Skin of body (tissue), 2 donors: ENCODE results near the gene ZXDA. TPM values are rescaled to one million over a fixed set of nuclear protein-coding genes. Genes with fewer than 3 reads are reported as not detected.
A peak's percentile ranks its signal among the peaks of the same experiment; 100 is the strongest.
"Not testable (repeated sequence)": the region's sequence is repeated elsewhere in the genome, so short reads cannot be mapped to it uniquely, and the experiment has no call there.

Experiments used
- DNase-seq: peaks from one replicate; lab custom pipeline; 2025; lab: John Stamatoyannopoulos, UW
- total RNA-seq: library from RNA; depleted of rRNA; stranded (reverse); fragments of >200 nt; gene quantifications from one replicate; pipeline ENCODE4 v1.2.3, GENCODE V29; 2014

ZXDA gene, protein sequence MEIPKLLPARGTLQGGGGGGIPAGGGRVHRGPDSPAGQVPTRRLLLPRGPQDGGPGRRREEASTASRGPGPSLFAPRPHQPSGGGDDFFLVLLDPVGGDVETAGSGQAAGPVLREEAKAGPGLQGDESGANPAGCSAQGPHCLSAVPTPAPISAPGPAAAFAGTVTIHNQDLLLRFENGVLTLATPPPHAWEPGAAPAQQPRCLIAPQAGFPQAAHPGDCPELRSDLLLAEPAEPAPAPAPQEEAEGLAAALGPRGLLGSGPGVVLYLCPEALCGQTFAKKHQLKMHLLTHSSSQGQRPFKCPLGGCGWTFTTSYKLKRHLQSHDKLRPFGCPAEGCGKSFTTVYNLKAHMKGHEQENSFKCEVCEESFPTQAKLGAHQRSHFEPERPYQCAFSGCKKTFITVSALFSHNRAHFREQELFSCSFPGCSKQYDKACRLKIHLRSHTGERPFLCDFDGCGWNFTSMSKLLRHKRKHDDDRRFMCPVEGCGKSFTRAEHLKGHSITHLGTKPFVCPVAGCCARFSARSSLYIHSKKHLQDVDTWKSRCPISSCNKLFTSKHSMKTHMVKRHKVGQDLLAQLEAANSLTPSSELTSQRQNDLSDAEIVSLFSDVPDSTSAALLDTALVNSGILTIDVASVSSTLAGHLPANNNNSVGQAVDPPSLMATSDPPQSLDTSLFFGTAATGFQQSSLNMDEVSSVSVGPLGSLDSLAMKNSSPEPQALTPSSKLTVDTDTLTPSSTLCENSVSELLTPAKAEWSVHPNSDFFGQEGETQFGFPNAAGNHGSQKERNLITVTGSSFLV
- 6.7 TPM for total RNA-seq

DNA sequence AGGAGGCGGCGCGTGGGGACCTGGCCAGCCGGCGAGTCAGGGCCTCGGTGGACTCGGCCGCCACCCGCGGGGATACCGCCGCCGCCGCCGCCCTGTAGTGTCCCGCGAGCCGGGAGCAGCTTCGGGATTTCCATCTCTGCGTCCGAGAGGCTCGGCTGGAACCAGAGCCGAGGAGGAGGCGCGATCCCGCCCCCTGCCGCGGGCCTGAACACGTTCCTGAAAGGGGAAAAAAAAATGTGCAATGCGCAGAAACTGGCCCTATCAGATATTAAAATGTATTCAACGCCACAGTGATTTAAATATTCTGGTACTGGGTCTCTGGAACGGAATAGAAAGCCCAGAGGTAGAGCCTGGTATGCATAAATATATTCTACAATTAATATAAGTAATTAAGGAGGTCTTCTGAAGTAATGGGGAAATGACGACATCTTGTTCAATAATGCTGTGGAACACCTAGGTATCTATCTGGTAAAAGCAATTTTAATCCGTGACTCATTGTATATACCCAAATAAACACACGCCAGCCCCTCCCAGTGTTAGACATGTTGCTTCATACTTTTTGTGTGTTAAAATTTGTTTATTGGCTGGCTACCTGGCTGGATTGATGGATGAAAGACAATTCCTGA lies at the start of gene ZXDA:
Gene ZXDA, minus strand, starts transcription at position 172 of the 626 bp plus-strand sequence. Its CDS starts 38 bp downstream, at position 134.
- not testable (repeated sequence) for DNase-seq

DNA sequence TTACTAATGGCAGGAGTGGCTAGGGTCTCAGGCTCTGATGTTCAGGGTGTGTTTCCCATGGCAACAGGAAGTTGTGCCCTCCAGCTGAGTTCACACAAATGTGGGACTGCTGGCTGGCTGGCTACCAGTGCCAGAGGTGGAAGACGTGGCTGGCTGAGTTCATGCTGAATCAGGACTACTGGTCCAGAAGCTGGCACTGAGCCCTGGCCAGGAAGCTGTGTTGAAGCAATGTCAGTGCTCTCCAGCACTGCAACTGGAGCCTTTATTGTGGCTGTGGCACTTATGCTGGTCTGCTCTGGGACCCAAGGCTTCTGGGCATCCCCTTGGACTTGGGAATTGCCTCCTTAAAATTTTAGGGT lies 42.0 kb upstream of the ZXDA start:
- DNase-seq = no peak

DNA sequence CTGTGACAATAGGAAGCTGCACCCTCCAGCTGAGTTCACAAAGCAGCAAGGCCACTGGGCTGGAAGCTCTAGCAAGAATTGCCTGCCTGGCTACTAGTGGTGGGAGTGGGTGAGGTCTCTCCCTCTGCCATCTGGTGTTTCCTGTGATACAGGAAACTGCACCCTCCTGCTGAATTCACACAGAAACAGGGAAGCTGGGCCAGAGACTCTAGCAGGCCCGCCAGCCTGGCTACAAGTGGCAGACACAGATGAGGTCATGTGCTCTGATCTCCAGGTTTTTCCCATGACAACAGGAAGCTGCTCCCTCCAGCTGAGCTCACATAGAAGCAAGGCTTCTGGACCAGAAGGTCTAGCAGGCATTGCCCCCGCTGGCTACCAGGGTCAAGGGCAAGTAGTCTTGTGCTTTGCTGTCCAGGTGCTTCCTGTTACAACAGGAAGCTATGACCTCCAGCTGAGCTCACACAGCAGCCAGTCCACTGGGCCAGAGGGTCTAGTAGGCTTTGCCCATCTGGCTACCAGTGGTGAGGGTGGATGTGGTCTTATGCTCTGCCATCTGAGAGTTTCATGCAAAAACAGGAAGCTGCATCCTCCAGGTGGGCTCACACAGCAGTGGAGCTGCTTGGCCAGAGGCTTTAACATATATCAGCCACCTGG lies 41.5 kb upstream of the ZXDA start:
- no peak for DNase-seq

DNA sequence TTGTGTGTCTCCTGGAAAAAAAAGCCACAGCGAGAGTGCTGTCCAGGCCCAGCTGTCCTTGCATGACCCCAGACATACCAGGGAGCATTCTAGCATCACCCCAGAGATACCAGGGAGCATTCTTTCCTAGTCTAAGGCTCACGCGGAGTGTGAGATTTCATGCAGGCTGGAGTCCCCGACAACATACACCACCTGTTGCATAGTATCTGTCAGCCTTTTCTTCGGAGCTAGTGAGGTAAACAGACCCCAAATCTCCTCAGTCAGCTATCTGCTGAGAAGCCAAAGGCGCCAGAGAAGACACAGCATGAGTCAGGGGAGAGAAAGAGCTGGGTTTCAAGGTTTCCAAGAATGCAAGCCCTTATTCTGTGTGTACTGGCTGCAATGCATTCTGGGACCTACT lies 23.1 kb upstream of the ZXDA start:
- DNase-seq = no peak

DNA sequence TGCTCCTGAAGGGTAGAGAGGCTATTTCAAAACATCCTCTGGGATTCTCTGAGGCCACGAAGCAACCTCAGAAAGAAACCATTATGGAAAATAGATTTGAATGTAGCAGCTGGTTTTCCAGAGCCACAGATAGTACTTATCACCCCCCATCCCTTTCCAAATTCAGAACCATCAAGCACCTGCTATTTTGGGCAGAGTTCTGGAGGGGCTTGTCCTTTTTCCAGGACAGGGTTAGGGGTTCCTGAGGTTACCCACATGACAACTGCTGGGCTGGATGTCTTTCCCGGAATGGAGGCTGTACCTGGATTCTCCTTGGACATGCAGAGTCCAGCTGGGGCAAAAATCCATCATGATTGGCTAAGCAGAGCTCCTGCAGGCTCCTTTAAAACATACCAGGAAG lies 22.0 kb upstream of the ZXDA start:
- no peak for DNase-seq

DNA sequence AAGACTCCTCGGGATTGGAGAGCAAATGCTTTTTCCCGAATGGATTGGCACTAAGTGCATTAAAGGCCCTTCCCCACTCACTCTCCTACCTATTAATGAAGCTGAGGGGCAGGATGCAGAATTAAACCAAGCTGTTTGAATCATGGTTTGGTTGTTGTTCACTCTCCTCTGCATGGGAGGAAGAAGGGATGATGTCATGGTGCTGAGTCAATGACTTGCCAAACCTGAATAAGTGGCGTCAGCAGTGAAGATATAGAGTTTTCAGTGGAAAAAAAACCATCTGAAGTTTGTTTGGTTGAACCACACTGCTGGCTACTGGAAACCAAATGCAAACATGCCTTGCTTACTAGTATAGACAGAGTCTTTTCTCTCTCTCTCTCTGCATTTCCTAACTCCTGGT lies 19.8 kb upstream of the ZXDA start:
- no peak for DNase-seq

DNA sequence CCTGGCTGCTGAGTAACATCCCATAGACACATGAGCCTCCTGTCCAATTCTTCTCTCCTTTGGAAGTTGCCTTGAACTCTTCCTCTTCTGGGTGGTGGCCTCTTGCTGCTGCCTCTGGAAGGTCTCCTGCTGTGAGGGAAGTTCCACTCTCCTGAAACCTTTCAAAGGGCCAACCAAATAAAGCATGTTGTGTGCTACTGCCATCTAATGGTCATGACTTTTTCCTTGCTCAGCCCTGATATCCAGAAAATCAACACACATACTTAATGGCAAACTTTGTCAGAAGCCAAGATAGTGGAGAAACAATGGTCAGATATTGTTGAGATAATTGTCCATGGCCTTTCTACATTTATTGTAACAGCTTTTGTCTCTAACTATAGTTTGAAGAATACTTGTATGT lies 19.1 kb upstream of the ZXDA start:
- DNase-seq = peak; percentile 2

DNA sequence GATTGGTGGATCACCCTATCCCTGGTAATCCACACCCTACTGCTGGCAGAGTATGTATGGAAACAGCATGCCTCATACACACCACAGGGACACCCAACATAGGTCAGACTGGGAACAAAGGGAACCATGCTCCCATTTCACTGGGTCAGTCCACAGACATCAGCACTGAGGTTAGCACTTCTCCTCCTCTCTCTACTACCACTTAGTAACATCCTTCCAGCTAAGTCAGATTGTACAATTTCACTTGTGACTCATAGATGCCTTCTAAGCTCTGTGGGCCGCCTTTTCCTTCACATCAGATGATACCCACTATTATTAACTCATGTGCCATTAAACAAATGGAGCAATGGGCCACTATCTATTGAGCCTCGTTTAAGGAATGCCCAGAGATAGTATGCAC lies 15.5 kb upstream of the ZXDA start:
- DNase-seq = no peak

DNA sequence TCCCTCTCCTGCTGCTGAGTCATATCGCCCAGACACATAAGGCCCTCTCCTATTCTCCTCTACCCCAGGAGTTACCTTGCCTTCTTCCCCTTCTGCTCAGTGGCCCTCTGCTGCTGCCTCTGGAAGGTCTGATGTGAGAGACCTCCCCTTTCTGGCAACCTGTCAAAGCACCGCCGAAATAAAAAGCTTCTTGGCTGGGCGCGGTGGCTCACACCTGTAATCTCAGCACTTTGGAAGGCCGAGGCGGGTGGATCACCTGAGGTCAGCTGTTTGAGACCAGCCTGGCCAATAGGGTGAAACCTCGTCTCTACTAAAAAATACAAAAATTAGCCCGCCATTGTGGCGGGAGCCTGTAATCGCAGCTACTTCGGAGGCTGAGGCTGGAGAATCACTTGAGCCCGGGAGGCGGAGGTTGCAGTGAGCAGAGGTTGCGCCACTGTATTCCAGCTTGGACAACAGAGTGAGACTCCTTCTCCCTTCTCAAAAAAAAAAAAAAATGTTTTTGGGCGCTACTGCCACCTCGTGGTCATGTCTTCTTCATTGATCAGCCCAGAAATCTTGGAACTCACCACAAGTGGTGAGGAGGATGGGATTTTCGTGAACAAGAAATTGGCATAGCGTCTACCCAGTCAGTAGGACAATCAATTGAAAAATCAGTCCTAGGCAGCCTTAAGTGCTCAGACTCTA lies 8.6 kb upstream of the ZXDA start:
- DNase-seq = no peak

DNA sequence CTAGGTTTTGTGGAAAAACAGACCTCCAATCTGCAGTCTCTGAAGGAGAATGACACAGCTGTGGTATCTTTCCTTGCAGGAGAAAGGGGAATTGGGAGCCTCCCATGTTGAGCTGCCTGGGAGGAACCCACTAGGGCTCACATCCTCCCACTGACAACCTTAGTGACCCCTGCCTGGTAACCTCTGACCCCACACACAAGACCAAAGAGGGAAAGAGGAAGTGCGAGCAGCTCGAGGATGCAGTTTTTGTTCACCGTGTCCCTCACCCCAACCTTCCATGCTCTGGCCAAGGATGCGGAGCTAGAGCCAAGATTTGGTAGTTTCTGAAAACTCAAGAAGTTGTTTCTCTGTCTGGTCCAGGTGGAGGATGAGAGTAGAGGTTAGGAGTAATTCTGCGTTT lies 5.4 kb upstream of the ZXDA start:
- no peak for DNase-seq

DNA sequence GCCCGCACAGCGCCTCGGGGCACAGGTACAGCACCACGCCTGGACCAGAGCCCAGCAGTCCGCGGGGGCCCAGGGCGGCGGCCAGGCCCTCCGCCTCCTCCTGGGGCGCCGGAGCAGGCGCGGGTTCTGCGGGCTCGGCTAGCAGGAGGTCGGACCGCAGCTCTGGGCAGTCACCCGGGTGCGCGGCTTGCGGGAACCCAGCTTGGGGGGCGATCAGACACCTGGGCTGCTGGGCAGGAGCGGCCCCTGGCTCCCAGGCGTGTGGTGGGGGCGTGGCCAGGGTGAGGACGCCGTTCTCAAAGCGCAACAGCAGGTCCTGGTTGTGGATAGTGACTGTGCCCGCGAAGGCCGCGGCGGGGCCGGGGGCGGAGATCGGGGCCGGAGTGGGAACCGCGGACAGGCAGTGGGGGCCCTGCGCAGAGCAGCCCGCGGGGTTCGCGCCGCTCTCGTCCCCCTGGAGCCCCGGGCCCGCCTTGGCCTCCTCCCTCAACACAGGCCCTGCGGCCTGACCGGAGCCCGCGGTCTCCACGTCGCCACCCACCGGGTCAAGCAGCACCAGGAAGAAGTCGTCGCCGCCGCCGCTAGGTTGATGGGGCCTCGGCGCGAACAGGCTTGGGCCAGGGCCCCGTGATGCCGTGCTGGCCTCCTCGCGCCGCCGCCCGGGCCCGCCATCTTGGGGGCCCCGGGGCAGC lies 517 bp downstream of the ZXDA start:
- not testable (repeated sequence) for DNase-seq

DNA sequence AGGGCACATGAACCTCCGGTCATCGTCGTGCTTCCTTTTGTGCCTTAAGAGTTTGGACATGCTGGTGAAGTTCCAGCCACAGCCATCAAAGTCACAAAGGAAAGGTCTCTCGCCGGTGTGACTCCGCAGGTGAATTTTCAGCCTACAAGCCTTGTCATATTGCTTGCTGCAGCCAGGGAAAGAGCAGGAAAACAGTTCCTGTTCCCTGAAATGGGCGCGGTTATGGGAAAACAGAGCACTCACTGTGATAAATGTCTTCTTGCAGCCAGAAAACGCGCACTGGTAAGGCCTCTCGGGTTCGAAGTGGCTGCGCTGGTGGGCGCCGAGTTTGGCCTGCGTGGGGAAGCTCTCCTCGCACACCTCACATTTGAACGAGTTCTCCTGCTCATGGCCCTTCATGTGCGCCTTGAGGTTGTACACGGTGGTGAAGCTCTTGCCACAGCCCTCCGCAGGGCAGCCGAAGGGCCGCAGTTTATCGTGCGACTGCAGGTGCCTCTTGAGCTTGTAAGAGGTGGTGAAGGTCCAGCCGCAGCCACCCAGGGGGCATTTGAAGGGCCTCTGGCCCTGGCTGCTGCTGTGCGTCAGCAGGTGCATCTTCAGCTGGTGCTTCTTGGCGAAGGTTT lies 1.2 kb downstream of the ZXDA start:
- DNase-seq = not testable (repeated sequence)

DNA sequence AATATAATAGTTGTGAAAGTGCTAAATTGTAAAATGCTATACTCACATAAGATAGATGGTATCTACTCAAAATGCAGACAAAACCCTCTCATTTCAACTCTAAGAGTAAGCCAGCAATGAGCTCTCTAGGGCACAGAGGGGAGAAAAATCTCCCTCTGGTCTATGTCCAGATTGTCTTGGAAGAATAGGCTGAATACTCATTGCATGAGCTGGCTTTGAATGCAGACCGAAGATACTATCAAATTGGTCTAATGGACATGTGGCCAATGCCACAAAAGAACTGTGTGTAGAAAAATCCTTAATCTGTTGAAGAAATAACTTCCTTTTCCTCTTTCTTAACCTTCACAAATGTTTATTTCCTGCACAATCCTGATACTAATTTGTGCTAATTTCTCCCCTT lies 3.5 kb downstream of the ZXDA start:
- DNase-seq = no peak

DNA sequence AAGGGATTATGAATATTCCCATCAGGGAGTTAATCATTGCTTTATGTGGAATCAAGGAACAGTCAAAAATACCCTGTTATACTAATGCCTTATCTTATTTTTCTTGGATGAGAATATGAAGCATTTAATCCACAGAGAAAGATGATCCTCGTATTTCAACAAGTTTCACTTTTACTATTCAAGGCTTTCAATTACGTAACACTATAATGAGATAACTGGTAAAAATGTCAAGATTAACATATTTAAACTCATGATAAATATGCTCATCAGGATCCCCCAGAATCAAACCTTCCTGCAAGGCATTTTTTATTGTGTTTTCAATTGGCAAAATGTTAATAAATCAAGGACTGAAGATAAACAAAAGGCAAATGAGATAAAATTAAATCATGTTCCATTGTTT lies 5.1 kb downstream of the ZXDA start:
- no peak for DNase-seq

DNA sequence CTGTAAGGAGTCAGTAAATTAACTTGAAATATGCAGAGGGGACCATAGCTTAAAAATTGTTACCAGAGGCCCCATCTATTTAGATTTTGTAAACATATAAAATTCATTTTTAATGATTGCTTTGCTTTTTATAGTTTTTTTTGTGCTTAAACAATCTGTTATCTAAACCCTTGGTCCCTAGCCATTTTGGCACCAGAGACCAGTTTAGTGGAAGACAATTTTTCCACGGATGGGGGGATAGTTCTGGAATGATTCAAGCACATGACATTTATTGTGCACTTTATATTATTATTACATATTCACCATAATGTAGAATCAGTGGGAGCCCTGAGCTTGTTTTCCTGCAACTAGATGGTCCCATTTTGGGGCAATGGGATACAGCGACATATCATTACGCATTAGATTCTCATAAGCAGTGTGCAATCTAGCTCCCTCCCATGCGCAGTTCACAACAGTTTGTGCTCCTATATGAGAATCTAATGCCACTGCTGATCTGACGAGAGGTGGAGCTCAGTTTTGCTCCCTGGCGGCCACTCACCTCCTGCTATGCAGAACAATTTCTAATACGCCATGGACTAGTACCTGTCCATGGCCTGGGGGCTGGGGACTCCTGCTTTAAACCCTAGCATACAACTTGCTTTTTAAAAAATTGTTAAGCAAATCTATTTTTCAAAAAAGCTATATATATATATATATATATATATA lies 5.9 kb downstream of the ZXDA start:
- no peak for DNase-seq

DNA sequence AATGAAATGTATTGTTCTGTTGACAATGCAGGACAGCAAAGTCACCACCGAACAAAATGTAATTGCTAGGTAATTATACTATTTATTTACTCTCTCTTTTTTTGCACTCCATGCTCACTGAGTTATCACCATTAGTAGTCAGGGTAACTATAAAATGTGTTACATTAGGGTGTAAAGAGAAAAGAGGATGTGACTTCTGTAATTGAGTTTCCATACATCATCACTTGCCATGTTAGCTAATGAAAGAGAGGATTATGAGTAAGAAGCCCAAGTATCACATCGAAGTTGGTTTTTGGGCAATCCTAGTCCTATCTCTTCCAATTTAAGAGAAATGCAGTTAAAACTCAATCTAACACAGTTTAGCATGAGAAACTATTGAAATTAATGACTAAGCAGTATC lies 7.6 kb downstream of the ZXDA start:
- DNase-seq = no peak

DNA sequence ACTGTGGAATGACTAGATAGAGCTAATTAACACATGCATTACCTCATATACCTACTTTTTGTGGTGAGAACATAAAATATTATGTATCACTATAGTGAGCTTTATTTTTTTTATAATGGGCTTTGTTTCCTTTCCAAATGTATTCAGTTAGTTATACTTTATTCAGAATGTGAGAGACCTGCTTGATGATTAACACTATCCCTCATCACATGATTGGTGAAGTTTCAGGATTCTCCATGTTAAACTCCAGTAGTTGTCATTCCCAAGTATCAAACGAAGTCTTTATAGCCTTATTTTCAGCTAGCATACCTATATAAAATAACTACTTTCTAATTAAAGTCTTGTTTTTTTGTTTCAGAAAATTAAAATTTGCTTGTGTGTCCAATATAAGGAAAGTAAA lies 8.8 kb downstream of the ZXDA start:
- no peak for DNase-seq

DNA sequence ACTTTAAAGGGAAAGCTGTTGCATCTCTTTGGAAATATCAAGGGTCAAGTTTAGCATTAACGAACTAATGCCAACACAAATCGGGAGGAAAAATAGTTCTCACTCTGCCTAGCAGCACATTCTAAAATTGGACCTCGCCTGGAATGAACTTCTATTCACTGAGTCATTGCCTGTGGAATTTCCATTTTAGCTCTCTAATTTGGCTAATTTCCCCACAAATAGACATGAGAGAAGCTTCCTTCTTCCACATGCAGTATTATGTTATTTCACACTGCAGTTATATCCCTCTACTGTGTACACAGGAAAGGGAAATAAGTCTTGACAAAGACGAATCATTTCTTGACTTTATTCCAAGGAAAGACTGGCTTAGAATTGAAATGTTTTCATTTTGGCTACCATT lies 9.3 kb downstream of the ZXDA start:
- DNase-seq = no peak

DNA sequence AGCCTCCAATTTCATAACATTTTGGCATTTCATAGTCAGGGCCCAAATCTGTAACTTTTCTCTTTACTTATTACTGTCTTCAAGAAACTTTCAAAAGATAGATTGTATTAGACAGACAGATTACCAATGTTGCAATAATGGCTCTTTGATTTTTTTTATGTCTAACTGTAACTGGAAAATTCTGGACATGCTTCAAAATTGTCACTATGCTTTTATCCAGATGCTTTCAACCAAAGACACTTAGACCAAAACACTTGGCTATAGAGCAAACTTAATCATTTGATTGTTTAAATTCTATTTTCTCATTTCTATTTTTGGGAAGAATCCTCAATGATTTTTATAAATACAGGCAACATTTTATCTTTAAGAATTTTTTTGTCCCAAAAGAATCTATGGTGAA lies 10.4 kb downstream of the ZXDA start:
- DNase-seq = no peak

DNA sequence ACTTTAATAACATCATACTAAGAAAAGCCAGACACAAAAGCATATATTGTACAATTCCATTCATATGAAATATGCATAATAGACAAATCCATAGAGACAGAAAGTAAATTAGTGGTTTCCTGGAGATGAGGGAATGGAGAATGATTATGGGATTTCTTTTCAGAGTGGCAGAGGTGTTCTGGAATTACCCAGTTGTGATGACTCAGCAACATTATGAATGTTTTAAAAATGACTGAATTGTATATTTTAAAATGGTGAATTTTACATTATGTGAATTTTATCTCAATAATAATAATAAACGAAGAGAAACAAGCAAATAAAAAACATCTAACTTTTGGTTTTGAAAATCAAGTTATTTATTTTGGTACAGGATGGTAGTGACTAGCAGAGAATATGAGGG lies 11.2 kb downstream of the ZXDA start:
- no peak for DNase-seq
